Hematopoietic multipotent progenitor cell treated with erythropoietin and hydrocortisone succinate and interleukin-3 and kit ligand, for 6 days (in vitro differentiated cells): ENCODE results near the gene FCER1G.

Experiments used
- DNase-seq: peaks from one replicate; pipeline ENCODE4 v3.0.0-alpha.2; 2015

FCER1G gene

GRCh38 chr1:161215076-161215475 is at the start of gene FCER1G:
FCER1G (plus strand) TSS chr1:161215295; CDS start chr1:161215322, 27 bp downstream.
- DNase-seq, result peak; percentile 65

- DNase-seq, result peak; percentile 100
These were observed 49.1 kb upstream of the FCER1G start, which contains the start of gene PPOX for GRCh38 chr1:161165742-161166668. PPOX (plus strand) TSS chr1:161166426; CDS start chr1:161166848, 422 bp downstream.

- peak; percentile 70 for DNase-seq
These were observed 48.2 kb upstream of the FCER1G start for GRCh38 chr1:161166669-161167548.

- no peak for DNase-seq
These were observed 46.2 kb upstream of the FCER1G start for GRCh38 chr1:161168906-161169305.

- no peak for DNase-seq
These were observed 43.9 kb upstream of the FCER1G start for GRCh38 chr1:161171191-161171590.

GRCh38 chr1:161171696-161172095 is 43.4 kb upstream of the FCER1G start:
- DNase-seq, result no peak

GRCh38 chr1:161172349-161172748 is 42.7 kb upstream of the FCER1G start:
- DNase-seq, result no peak

GRCh38 chr1:161172776-161173376 is 42.2 kb upstream of the FCER1G start:
- DNase-seq, result no peak

- no peak for DNase-seq
These were observed 41.4 kb upstream of the FCER1G start for GRCh38 chr1:161173711-161174110.

- no peak for DNase-seq
These were observed 40.2 kb upstream of the FCER1G start for GRCh38 chr1:161174911-161175310.

GRCh38 chr1:161175771-161176453 is 39.2 kb upstream of the FCER1G start:
- no peak for DNase-seq

- DNase-seq, result no peak
These were observed 38.5 kb upstream of the FCER1G start for GRCh38 chr1:161176468-161177111.

- DNase-seq, result peak; percentile 93
These were observed 37.8 kb upstream of the FCER1G start, which contains the start of gene B4GALT3 for GRCh38 chr1:161177112-161177935. B4GALT3 (minus strand) TSS chr1:161177507; CDS start chr1:161176060, 1,447 bp downstream.

- DNase-seq, result no peak
These were observed 37.2 kb upstream of the FCER1G start for GRCh38 chr1:161177936-161178244.

GRCh38 chr1:161179698-161180097 is 35.4 kb upstream of the FCER1G start:
- no peak for DNase-seq

- DNase-seq, result no peak
These were observed 34.5 kb upstream of the FCER1G start for GRCh38 chr1:161180639-161181038.

- DNase-seq, result no peak
These were observed 32.9 kb upstream of the FCER1G start for GRCh38 chr1:161182214-161182613.

- peak; percentile 90 for DNase-seq
These were observed 29.8 kb upstream of the FCER1G start for GRCh38 chr1:161185282-161185682.

GRCh38 chr1:161185732-161186311 is 29.3 kb upstream of the FCER1G start:
- peak; percentile 47 for DNase-seq

- DNase-seq, result no peak
These were observed 27.8 kb upstream of the FCER1G start for GRCh38 chr1:161187311-161187710.

- no peak for DNase-seq
These were observed 26.7 kb upstream of the FCER1G start for GRCh38 chr1:161188381-161188780.
